IMR-90 (cell line): ENCODE measurements around the gene ARHGAP24. TPM values are rescaled to one million over a fixed set of nuclear protein-coding genes. Genes with fewer than 3 reads are reported as not detected.

Source experiments
- ATAC-seq: fragments of 200-7000 bp; cut with Tn5 transposase; 2 replicates; pipeline ENCODE4 v1.9.1; 2020; ENCODE audit warnings: low read depth, mild to moderate bottlenecking, moderate library complexity
- BruUV-seq: library from RNA; stranded (reverse); fragments of 400-500 nt; replicated peaks from 2 replicates; lab custom pipeline; 2021; lab: Mats Ljungman, UMichigan
- CTCF ChIA-PET: fragments of 300-600 bp; formaldehyde crosslinking; extraction: SDS; loops from one replicate; lab custom pipeline; 2021; ENCODE audit warnings: antibody characterized with exemption; lab: Yijun Ruan, JAX
- POLR2A ChIA-PET: fragments of 300-600 bp; sonication (Branson Sonifier 250); formaldehyde crosslinking; loops from one replicate; lab custom pipeline; 2022; ENCODE audit warnings: antibody characterized with exemption; ENCODE audit not compliant: unreplicated experiment; lab: Charles Lee
- DNase-seq: peaks from one replicate; pipeline ENCODE4 v3.0.0; 2013
- H2AFZ ChIP-seq: replicated peaks from 2 replicates; pipeline ENCODE3; 2013; ENCODE audit warnings: low read length, mild to moderate bottlenecking; ENCODE audit not compliant: poor library complexity
- H2AK5ac ChIP-seq: 2 replicates; pipeline ENCODE4 v1.6.1; 2013; ENCODE audit warnings: low read depth, low read length, inconsistent platforms
- H2AK9ac ChIP-seq: replicated peaks from 2 replicates; pipeline ENCODE3; 2013; ENCODE audit warnings: mild to moderate bottlenecking, low read depth, low read length, moderate library complexity; ENCODE audit not compliant: poor library complexity
- H2BK120ac ChIP-seq: 2 replicates; pipeline ENCODE4 v1.6.1; 2013; ENCODE audit warnings: low read depth, low read length, inconsistent platforms
- H2BK15ac ChIP-seq: 3 replicates; pipeline ENCODE4 v1.6.1; 2013; ENCODE audit warnings: low read depth, low read length, inconsistent platforms
- H2BK20ac ChIP-seq: 2 replicates; pipeline ENCODE4 v1.6.1; 2013; ENCODE audit warnings: low read depth, mild to moderate bottlenecking, inconsistent platforms, low read length, moderate library complexity
- H2BK5ac ChIP-seq: 2 replicates; pipeline ENCODE4 v1.6.1; 2013; ENCODE audit warnings: mild to moderate bottlenecking, low read depth, low read length, inconsistent platforms; ENCODE audit not compliant: poor library complexity, severe bottlenecking
- H3K14ac ChIP-seq: replicated peaks from 2 replicates; pipeline ENCODE4 v1.6.1; 2013; ENCODE audit warnings: low read depth, low read length, inconsistent platforms
- H3K18ac ChIP-seq: 2 replicates; pipeline ENCODE4 v1.6.1; 2013; ENCODE audit warnings: low read depth, low read length, control low read depth
- H3K23ac ChIP-seq: 2 replicates; pipeline ENCODE4 v1.6.1; 2013; ENCODE audit warnings: low read depth, low read length, inconsistent platforms
- H3K27ac ChIP-seq: 2 replicates; pipeline ENCODE4 v1.5.1; 2013; ENCODE audit warnings: mild to moderate bottlenecking, control low read depth, low read length; ENCODE audit not compliant: insufficient read depth
- H3K27me3 ChIP-seq: 2 replicates; pipeline ENCODE4 v1.6.1; 2013; ENCODE audit warnings: low read length; ENCODE audit not compliant: control insufficient read depth, insufficient read depth
- H3K36me3 ChIP-seq: 2 replicates; pipeline ENCODE4 v1.6.1; 2013; ENCODE audit warnings: low read length, mixed read lengths; ENCODE audit not compliant: control insufficient read depth, insufficient read depth
- H3K4ac ChIP-seq: 2 replicates; pipeline ENCODE4 v1.6.1; 2013; ENCODE audit warnings: low read depth, low read length, inconsistent platforms
- H3K4me1 ChIP-seq: 2 replicates; pipeline ENCODE4 v1.6.1; 2013; ENCODE audit warnings: low read length, mixed read lengths; ENCODE audit not compliant: control insufficient read depth, insufficient read depth
- H3K4me2 ChIP-seq: 2 replicates; pipeline ENCODE4 v1.6.1; 2013; ENCODE audit warnings: low read depth, mild to moderate bottlenecking, control low read depth, low read length, moderate library complexity
- H3K4me3 ChIP-seq: 2 replicates; pipeline ENCODE4 v1.5.1; 2013; ENCODE audit warnings: low read depth, mild to moderate bottlenecking, control low read depth, low read length, moderate library complexity; ENCODE audit not compliant: insufficient read depth
- H3K56ac ChIP-seq: 2 replicates; pipeline ENCODE4 v1.6.1; 2013; ENCODE audit warnings: low read length, inconsistent platforms; ENCODE audit not compliant: insufficient read depth; ENCODE audit errors: extremely low read depth
- H3K79me1 ChIP-seq, 2 experiments: 2 replicates each; pipeline ENCODE4 v1.6.1; 2013; ENCODE audit warnings: low read length in 2 of 2, inconsistent platforms in 1 of 2, low read depth in 1 of 2
- H3K9ac ChIP-seq: 2 replicates; pipeline ENCODE4 v1.6.1; 2013; ENCODE audit warnings: low read depth, low read length, control low read depth
- H3K9me1 ChIP-seq: 2 replicates; pipeline ENCODE4 v1.6.1; 2013; ENCODE audit warnings: low read length, inconsistent platforms; ENCODE audit not compliant: insufficient read depth
- H3K9me3 ChIP-seq: 2 replicates; pipeline ENCODE4 v1.6.1; 2013; ENCODE audit warnings: low read length; ENCODE audit not compliant: control insufficient read depth, insufficient read depth
- H4K20me1 ChIP-seq: 2 replicates; pipeline ENCODE4 v1.6.1; 2013; ENCODE audit warnings: low read length, inconsistent platforms; ENCODE audit not compliant: insufficient read depth
- H4K5ac ChIP-seq: 2 replicates; pipeline ENCODE4 v1.6.1; 2013; ENCODE audit warnings: mild to moderate bottlenecking, low read depth, low read length, control low read depth
- H4K8ac ChIP-seq, 2 experiments: 2 replicates each; pipeline ENCODE4 v1.6.1; 2013; ENCODE audit warnings: low read depth in 2 of 2, low read length in 2 of 2, control low read depth in 1 of 2, inconsistent platforms in 1 of 2
- H4K91ac ChIP-seq: 2 replicates; pipeline ENCODE4 v1.6.1; 2013; ENCODE audit warnings: low read depth, low read length, inconsistent platforms; ENCODE audit not compliant: insufficient read depth
- NFE2L2 ChIP-seq: fragments of 150-350 bp; IDR thresholded peaks from 2 replicates; pipeline ENCODE4 v1.6.1; 2016; ENCODE audit warnings: low read depth, mild to moderate bottlenecking, low read length
- WGBS, 2 experiments: methylation state at CpG; one replicate each; pipeline versions ENCODE4 v1.1.5 to v1.1.7; 2013; ENCODE audit warnings: missing lambda C conversion rate in 2 of 2; ENCODE audit not compliant: insufficient read length in 1 of 2; ENCODE audit errors: extremely low coverage in 2 of 2; 5-methylcytosine and 5-hydroxymethylcytosine counted together
- dilution Hi-C: fragments of 300-500 bp; cut with HindIII; formaldehyde crosslinking; loops from one replicate; pipeline ENCODE4 v1.14.3; 2018; ENCODE audit warnings: low sequenced_read_pairs; ENCODE audit not compliant: unreplicated experiment
- in situ Hi-C: fragments of 300-500 bp; cut with MboI; formaldehyde crosslinking; loops from 3 replicates; pipeline ENCODE4 v1.14.3; 2019; ENCODE audit warnings: low sequenced_read_pairs, inconsistent platforms, mixed read lengths
- intact Hi-C: fragments of 100-400 bp; cut with micrococcal nuclease; formaldehyde crosslinking; loops from 2 replicates; pipeline ENCODE4 v1.10.0; 2022
- polyA plus RNA-seq, 3 experiments: library from polyadenylated mRNA; depleted of rRNA; stranded (reverse); fragments of >200 nt; gene quantifications; 2 replicates each; pipeline ENCODE4 v1.2.3, GENCODE V29; 2012; ENCODE audit warnings: low replicate concordance in 1 of 3
- total RNA-seq: library from RNA; depleted of rRNA; stranded (reverse); fragments of >200 nt; gene quantifications from 2 replicates; pipeline ENCODE4 v1.2.3, GENCODE V29; 2012
- TF ChIP-seq, protein P1 (sequence below): fragments of 150-350 bp; IDR thresholded peaks from 2 replicates; pipeline ENCODE4 v1.6.1; 2017; ENCODE audit warnings: mild to moderate bottlenecking, antibody characterized with exemption, low read length, low read depth
- TF ChIP-seq, protein P2 (sequence below): conservative IDR thresholded peaks from 2 replicates; pipeline ENCODE4 v1.5.1; 2012; ENCODE audit warnings: mild to moderate bottlenecking, low read depth, low read length, improper control_type of control experiment
- TF ChIP-seq, protein P3 (sequence below): fragments of 150-350 bp; IDR thresholded peaks from 2 replicates; pipeline ENCODE4 v1.6.1; 2016; ENCODE audit warnings: low read depth, mild to moderate bottlenecking, low read length, moderate library complexity, borderline replicate concordance

The ARHGAP24 gene
- total and polyA plus RNA-seq, 2 of the 4 experiments (the other 2 are of a cell fraction): 11.9 to 24.0 TPM

DNA sequence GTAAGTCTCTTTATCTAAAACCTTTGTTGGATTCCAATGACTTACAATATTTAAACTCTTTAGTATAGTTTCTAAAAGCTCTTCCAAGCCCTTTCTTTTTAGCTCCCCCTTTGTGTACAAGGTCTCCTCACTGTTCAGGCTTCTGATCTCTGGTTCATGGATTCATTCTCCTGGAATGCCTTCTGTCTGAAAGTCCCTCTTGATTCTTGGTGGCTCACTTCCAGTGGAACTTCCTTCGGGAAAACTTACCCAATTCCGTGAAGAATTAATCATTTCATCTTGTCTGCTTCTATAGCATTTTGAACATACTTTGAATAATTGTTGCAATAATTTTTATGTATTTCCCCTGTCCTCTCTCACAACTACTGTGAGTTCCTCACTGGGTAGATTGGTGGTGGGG, 3.6 kb downstream of the ARHGAP24 start:
- intact Hi-C loops: no loop called here
- ChIA-PET POLR2A (no interaction called here), CTCF (interaction anchor here (0.5 kb wide), 1 partner anchor 518 kb away, joined by 3 read pairs; no protein-coding TSS in a partner anchor)
- no peaks in the 10 kb centered on the region for H4K20me1 ChIP-seq
- H3K36me3 ChIP-seq: no peaks in the 10 kb centered on the region
- H2BK120ac ChIP-seq: no peak overlapping the region
- no peak overlapping the region for H3K4ac ChIP-seq
- H3K79me1 ChIP-seq: no peaks in the 10 kb centered on the region
- H3K23ac ChIP-seq: no peak overlapping the region
- H3K9me3 ChIP-seq: no peaks in the 10 kb centered on the region
- no CpG with 5 or more reads among the region's 2 CpGs for WGBS, 2 experiments
- H3K4me3 ChIP-seq: no peak overlapping the region
- dilution Hi-C loops: no loop called here
- no peak overlapping the region for H2AK9ac ChIP-seq
- H3K9ac ChIP-seq: no peak overlapping the region
- no peak overlapping the region for H4K8ac ChIP-seq
- no peaks in the 10 kb centered on the region for H3K4me1 ChIP-seq
- in situ Hi-C loops: no loop called here
- DNase-seq (no peak), ATAC-seq (no peak)
- no peak overlapping the region for H3K27ac ChIP-seq
- H3K18ac ChIP-seq: no peak overlapping the region
- no peak overlapping the region for H2AK5ac ChIP-seq
- TF ChIP-seq NFE2L2: no peak
- TF ChIP-seq, protein P1, sequence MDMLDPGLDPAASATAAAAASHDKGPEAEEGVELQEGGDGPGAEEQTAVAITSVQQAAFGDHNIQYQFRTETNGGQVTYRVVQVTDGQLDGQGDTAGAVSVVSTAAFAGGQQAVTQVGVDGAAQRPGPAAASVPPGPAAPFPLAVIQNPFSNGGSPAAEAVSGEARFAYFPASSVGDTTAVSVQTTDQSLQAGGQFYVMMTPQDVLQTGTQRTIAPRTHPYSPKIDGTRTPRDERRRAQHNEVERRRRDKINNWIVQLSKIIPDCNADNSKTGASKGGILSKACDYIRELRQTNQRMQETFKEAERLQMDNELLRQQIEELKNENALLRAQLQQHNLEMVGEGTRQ: no peak
- TF ChIP-seq, protein P2, sequence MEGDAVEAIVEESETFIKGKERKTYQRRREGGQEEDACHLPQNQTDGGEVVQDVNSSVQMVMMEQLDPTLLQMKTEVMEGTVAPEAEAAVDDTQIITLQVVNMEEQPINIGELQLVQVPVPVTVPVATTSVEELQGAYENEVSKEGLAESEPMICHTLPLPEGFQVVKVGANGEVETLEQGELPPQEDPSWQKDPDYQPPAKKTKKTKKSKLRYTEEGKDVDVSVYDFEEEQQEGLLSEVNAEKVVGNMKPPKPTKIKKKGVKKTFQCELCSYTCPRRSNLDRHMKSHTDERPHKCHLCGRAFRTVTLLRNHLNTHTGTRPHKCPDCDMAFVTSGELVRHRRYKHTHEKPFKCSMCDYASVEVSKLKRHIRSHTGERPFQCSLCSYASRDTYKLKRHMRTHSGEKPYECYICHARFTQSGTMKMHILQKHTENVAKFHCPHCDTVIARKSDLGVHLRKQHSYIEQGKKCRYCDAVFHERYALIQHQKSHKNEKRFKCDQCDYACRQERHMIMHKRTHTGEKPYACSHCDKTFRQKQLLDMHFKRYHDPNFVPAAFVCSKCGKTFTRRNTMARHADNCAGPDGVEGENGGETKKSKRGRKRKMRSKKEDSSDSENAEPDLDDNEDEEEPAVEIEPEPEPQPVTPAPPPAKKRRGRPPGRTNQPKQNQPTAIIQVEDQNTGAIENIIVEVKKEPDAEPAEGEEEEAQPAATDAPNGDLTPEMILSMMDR: no peak
- TF ChIP-seq, protein P3, sequence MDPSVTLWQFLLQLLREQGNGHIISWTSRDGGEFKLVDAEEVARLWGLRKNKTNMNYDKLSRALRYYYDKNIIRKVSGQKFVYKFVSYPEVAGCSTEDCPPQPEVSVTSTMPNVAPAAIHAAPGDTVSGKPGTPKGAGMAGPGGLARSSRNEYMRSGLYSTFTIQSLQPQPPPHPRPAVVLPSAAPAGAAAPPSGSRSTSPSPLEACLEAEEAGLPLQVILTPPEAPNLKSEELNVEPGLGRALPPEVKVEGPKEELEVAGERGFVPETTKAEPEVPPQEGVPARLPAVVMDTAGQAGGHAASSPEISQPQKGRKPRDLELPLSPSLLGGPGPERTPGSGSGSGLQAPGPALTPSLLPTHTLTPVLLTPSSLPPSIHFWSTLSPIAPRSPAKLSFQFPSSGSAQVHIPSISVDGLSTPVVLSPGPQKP: no peak
- H3K27me3 ChIP-seq: peaks cover 8% of the 10 kb centered on the region
- H2BK20ac ChIP-seq: no peak overlapping the region
- no peak overlapping the region for H4K5ac ChIP-seq
- no peak overlapping the region for H4K91ac ChIP-seq
- no peak overlapping the region for H2AFZ ChIP-seq
- no TSS peak for BruUV-seq
- no peaks in the 10 kb centered on the region for H3K9me1 ChIP-seq
- H2BK5ac ChIP-seq: no peak overlapping the region
- H3K14ac ChIP-seq: no peak overlapping the region
- H2BK15ac ChIP-seq: no peak overlapping the region
- H3K4me2 ChIP-seq: no peak overlapping the region
- H3K56ac ChIP-seq: no peak overlapping the region
